ENCODE measurements around the gene NID1. TPM values are rescaled to one million over a fixed set of nuclear protein-coding genes. Genes with fewer than 3 reads are reported as not detected.
A peak's percentile ranks its signal among the peaks of the same experiment; 100 is the strongest.
"Not testable (repeated sequence)": the region's sequence is repeated elsewhere in the genome, so short reads cannot be mapped to it uniquely, and the experiment has no call there.

NID1 gene
- total RNA-seq, 1 donor: 204 TPM

DNA sequence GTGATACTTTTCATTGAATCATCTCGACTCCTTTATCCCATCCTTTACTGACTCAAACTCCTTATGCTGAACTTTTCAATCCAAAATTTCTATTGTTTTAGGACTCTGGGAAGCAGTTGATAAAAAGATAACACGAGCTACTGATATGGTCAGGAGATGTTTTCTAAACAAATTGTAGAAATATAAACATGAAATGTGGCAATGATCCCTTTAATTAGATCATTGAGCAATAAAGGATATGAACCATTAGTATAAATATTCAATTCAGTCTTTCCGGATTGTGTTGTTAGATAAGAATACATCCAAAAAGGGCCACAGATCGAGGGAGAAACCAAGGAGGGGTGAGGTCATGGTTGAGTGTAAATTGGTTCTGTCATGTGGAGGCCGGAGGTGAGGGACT is 88.4 kb downstream of the NID1 start:
- TF ChIP-seq, protein P1, sequence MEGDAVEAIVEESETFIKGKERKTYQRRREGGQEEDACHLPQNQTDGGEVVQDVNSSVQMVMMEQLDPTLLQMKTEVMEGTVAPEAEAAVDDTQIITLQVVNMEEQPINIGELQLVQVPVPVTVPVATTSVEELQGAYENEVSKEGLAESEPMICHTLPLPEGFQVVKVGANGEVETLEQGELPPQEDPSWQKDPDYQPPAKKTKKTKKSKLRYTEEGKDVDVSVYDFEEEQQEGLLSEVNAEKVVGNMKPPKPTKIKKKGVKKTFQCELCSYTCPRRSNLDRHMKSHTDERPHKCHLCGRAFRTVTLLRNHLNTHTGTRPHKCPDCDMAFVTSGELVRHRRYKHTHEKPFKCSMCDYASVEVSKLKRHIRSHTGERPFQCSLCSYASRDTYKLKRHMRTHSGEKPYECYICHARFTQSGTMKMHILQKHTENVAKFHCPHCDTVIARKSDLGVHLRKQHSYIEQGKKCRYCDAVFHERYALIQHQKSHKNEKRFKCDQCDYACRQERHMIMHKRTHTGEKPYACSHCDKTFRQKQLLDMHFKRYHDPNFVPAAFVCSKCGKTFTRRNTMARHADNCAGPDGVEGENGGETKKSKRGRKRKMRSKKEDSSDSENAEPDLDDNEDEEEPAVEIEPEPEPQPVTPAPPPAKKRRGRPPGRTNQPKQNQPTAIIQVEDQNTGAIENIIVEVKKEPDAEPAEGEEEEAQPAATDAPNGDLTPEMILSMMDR (IDR thresholded peaks at IDR 0.05; ENCODE audit: insufficient read depth, low read depth, low read length): no peak

DNA sequence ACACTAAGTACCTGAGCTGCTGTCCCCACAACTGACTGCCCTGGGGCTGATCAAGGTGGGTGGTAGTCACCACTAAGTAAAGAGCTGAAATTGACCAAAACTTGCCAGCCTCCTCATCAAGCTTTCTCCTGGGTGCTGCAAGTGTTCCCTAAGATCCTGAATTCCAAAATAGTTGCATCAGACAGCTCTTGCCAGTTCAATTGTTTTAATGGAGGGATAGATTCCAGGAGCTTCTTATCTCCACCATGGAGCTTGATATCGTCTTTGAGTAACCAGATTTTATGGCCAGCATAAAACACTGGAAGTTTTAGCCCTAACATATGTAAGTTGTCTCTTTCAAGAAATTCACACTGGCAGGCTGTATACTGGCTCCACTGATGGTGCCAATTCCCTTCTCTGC is 90.3 kb downstream of the NID1 start:
- TF ChIP-seq, protein P1 (IDR thresholded peaks at IDR 0.05; ENCODE audit: insufficient read depth, low read depth, low read length): no peak
- no peak overlapping the region for H3K4me3 ChIP-seq (ENCODE audit: low read depth, low read length)
- DNase-seq (ENCODE audit: low read depth): peak; percentile 80

More for the DNA sequence above, 88.4 kb downstream of the NID1 start:
- H3K4me3 ChIP-seq (ENCODE audit: low read depth, low read length): no peak overlapping the region
- peak; percentile 80 for DNase-seq (ENCODE audit: low read depth)

DNA sequence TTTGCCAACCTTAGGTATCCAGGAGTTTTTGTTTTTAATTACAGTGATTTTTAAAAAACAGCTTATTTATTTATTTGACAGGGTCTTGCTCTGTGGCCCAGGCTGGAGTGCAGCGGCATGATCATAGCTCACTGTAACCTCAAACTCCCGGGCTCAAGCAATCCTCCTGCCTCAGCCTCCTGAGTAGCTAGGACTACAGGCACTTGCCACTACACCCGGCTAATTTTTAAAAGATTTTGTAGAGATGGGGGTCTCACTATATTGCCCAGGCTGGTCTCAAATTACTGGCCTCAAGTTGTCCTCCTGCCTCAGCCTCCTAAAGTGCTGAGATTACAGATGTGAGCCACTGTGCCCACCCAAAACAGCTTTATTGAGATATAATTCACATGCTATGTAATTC is 92.2 kb downstream of the NID1 start:
- not testable (repeated sequence) for DNase-seq (ENCODE audit: low read depth); H3K4me3 ChIP-seq (ENCODE audit: low read depth, low read length)

DNA sequence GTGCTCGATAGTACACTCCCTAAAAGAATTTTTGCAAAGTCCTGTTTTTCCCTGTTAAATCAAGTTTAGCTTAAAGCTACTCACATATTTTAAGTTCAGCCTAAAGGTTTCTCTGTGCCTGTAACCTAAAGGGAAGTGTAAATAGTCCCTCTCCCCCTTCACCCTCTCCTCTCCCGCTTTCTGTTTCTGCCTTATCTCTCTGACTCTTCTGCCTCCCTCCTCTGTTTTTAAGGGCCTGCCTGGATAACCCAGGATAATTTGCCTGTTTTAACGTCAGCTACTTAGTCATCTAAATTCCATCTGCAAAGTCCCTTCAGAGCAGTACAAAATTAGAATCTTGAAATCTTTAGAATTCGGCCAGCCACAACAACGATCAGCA is 92.6 kb downstream of the NID1 start:
- peak overlapping the region; percentile 37 for H3K4me3 ChIP-seq (ENCODE audit: low read depth, low read length)
- peak; percentile 95 for DNase-seq (ENCODE audit: low read depth)
- TF ChIP-seq, protein P1 (IDR thresholded peaks at IDR 0.05; ENCODE audit: insufficient read depth, low read depth, low read length): no peak

DNA sequence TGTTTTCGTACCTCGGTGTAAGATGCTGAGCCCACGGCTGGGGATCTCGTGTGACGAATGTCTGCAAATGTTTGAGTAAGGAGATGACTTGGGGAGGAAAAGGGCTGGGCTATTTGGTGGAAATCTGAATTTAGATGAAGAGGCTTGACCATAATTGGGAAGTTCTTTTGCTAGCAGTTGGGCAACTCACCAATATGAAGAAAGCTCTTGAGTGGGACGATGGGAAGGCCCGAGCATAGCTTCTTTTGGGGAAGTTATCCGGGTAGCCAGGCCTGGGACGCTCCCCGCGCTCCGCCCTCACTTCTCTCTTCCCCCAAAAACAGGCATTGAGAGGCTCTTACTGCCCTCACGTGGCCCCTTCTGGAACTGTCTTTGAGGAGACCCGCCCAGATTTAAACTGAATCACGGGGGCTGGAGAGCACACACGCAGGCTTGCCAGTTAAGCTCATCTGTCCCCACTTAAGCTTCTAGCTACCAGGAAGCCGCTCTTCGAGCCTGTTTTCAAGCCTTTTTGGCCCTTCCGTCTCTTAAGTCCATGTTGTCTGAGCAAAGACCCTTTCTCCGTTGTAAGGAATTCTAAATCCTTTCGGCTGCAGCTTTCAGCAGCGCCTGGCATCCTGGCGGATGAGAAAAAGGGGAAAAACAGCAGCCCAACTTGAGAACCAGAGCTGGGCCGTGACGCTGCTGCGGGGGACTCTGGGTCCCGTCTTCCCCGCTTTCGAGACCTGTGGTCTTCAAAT is 93.1 kb downstream of the NID1 start:
- TF ChIP-seq, protein P1 (IDR thresholded peaks at IDR 0.05; ENCODE audit: insufficient read depth, low read depth, low read length): peak; percentile 90
- peak; percentile 98 for DNase-seq (ENCODE audit: low read depth)
- peak overlapping the region; percentile 37 for H3K4me3 ChIP-seq (ENCODE audit: low read depth, low read length)

DNA sequence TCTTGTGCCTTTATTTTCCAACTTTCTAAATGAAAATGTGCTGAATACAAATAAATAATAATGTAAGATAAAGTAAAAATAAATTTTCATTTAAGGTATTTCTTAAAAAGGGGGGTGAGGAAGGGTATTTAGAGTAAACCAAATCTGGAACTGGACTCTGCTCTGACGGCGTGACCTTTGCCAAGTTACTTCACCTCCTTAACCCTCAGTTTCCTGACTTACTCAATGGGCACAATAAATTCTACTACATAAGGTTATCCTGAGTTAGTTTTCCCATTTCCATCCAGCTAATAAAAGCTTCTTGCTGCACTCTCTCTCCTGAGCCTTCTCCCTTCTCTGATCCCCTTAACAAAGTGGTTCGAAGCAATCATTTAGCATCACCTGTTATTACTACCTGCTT is 93.9 kb downstream of the NID1 start:
- H3K4me3 ChIP-seq (ENCODE audit: low read depth, low read length): no peak overlapping the region
- no peak for DNase-seq (ENCODE audit: low read depth)
- TF ChIP-seq, protein P1 (IDR thresholded peaks at IDR 0.05; ENCODE audit: insufficient read depth, low read depth, low read length): no peak

DNA sequence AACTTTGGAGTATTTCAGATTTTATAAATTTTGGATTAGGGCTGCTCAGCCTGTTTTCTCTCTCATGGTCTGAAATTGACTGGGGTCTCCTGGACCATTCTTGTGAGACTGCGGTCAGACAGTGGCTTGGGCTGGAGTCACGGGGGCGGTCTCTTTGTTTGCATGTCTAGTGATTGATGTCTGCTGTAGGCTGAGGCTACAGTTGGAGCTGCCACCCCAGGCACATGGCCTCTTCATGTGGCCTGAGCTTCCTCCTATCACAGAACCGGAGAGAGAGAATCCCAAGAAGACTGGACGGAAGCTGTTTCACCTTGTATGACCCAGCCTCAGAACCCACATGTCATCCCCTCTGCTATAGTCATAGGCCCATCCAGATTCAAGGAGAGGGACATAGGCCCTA is 96.1 kb downstream of the NID1 start:
- DNase-seq (ENCODE audit: low read depth): no peak
- no peak overlapping the region for H3K4me3 ChIP-seq (ENCODE audit: low read depth, low read length)
- TF ChIP-seq, protein P1 (IDR thresholded peaks at IDR 0.05; ENCODE audit: insufficient read depth, low read depth, low read length): no peak

DNA sequence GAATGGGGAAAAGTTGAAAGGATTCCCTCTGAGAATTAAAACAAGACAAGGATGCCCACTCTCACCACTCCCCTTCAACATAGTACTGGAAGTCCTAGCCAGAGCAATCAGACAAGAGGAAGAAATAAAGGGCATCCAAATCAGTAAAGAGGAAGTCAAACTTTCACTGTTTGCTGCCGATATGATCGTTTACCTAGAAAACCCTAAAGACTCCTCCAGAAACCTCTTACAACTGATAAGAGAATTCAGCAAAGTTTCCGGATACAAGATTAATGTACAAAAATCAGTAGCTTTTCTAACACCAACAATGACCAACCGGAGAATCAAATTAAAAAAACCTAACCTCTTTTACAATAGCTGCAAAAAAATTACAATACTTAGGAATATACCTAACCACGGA is 98.8 kb downstream of the NID1 start:
- DNase-seq (ENCODE audit: low read depth); H3K4me3 ChIP-seq (ENCODE audit: low read depth, low read length): not testable (repeated sequence)

Measured in fibroblast of villous mesenchyme (primary cell).